Inflammatory macrophage treated with lipopolysaccharide for 4 hours (primary cell): ENCODE data around the gene MLYCD.

ENCODE experiments used
- DNase-seq: peaks from one replicate; pipeline ENCODE4 v3.0.0-alpha.2; 2020

MLYCD gene

DNA sequence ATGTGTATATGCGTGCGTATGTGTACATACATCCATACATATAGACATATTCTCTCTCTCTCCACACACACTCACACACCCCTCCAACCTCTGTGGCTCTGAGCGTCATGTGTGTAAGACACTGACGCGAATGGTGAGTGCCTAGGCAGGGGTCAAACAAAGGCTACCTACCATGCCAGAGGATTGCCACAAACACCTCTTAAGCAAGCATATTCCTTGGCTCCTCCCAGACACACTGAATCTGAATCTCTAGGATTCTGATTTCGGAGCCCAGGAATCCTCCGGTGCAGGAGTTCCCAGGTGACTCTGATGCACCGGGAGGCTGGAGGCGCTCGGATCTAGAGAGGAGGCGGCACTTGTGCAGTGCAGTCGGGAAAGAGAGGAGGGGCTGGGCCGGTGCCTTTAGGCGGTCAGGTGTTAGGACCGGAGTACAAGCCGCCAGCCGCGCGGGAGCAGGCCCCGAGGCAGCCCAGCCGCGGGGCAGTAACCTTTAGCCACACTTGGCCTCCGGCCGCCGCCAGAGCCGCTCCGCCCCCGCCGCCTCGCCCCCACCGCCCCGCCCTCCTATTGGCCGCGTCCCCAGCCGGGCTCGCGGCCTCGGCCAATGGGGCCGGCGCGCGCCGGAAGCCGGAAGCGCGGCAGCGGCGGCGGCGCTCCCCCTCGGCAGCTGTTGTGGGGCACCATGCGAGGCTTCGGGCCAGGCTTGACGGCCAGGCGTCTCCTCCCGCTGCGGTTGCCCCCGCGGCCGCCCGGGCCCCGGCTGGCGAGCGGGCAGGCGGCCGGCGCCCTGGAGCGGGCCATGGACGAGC, at the start of gene MLYCD:
Gene MLYCD (plus strand): TSS at position 653 of the 809 bp plus-strand sequence. CDS start 30 bp downstream, at position 683.
- DNase-seq, result peak; percentile 76

DNA sequence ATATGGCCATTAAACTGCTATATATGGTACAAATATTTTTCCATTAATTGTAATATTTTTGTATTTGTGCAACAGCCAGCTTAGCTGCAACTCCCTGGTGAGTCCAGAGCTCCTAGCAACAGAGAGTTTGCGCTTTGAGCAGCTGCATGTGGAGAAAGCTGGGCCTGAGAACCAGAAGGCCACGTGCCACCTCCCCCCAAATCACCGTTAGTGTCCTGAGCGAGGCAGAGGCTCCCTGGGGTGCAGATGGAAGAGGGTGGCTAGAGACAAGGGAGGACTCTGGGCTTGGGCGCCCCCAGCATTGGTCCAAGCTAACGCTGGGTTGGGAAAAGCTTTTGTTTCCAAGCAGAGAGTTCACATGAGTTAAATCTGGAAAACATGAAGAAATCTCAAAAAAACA, 49.5 kb upstream of the MLYCD start:
- no peak for DNase-seq

DNA sequence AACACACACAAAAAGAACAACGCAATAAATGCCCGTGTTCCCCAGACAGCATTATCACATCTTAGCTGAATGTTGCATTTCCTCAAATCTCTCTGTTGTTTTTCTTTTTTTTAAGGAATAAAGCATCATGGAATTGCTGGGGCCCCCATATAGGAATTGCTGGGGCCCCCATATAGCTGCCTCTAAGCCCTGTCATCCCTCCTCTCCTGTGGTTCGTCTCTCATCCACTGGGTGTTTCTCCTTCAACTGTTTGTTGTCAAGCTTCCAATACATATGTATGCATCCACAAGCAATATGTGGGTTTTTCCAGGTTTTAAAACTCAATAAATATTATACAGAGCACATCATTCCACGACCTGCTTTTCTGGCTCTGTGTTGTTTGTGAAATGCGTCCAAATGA, 48.0 kb upstream of the MLYCD start:
- no peak for DNase-seq

DNA sequence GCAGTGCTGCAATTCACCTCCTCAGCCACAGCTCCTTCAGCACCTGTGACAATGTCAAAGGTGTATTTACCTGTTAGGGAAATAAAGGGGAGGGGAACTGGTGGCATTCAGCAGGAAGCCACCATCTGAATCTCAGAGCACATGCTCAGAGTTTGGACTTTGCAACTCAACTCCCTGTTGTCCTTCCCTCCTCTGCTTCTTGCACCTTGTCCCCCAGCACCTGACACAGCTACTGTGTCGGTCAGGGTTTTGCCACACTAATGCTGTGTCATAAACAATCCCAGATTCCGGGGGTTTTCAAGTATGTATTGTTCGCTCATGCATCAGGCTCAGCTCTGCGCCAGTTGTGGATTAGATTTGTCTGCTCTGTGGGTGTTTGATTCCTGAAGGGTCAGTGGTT, 47.4 kb upstream of the MLYCD start:
- no peak for DNase-seq

DNA sequence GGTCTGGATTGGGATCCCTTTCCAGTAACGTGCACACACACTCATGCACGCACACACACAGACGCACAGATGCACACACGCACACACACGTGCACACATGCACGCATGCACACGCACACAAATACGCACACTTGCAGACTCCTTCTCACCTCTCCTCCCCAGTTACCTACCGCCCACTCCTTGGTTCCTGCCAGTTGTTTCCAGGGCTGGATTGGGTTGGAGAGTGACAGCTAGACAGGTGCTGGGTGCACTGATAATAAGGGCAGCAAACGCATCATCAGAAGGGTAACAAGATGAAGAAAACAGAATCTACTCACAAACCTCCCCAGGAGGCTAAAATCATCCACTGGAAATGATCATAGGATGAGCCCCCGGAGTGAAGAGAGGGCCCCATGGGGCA, 46.1 kb upstream of the MLYCD start:
- no peak for DNase-seq

DNA sequence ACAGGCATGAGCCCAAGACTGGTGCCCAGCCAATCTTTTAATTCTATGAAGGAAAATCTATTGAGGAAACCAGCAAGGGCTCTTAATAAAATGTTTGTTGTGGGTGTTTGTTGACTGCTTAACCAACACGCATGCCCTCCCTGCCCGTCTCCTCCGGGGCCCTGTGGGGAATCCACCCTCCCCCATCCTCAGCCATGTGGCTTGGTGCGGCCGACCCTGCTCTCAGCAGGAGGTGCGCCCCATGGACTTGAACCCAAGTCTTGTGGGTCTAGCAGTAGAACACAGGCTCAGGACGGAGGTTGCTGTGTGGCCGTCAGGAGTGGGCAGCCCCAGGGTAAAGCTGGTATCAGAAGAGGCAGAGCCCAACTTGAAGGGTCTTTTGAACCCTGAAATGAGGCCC, 45.1 kb upstream of the MLYCD start:
- no peak for DNase-seq

DNA sequence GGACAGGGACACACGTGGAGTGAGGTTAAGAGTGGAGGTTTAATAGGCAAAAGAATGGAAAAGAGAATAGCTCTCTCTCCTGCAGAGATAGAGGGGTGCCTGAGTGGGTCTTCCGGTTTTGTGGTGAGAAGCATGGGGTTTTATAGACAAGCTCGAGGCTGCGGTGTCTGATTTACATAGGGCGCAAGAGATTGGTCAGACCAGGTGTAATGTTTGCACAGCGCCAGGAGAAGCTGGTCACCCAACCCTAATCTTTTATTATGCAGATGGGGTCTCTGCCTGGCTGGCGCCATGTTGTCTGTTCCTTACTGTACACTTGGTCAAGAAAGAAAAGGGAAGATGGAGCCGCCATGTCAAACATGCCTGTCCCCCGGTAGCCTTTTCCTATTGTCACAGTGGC, 44.5 kb upstream of the MLYCD start:
- no peak for DNase-seq

DNA sequence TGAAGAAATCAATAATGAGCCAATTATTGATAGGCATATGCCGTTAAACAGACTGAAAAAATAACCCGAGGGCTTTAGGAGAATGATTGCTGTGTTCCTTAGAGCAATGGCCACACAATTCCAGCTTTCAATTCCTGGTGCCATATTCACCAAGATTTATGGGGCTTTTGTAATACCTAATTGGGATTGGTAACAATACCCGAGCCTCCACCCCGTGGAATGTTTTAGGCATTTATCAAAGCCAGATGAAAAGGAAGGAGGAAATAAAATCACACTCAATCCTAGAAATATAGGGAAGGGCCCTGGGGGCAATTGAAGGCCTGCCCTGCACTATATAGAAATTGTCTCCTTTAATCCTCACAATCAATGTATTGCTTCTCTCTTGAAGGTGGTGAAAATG, 42.1 kb upstream of the MLYCD start:
- no peak for DNase-seq

DNA sequence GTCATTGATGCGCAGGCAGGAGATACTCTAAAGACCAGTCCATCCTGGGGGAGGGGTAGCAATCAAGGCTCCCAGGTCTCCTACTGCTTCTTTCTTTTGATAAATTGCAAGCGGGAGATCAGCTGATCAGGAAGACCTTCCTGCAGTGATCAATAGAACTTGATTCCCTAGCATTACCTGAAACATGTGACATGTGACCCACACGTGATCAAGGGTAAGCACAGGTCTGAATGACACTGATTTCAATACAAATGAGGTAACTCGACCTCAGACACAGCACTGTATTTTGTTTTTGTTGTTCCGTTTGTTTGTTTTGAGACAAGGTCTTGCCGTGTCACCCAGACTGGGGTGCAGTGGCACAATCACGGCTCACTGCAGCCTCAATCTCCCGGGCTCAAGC, 39.6 kb upstream of the MLYCD start:
- DNase-seq, result no peak

DNA sequence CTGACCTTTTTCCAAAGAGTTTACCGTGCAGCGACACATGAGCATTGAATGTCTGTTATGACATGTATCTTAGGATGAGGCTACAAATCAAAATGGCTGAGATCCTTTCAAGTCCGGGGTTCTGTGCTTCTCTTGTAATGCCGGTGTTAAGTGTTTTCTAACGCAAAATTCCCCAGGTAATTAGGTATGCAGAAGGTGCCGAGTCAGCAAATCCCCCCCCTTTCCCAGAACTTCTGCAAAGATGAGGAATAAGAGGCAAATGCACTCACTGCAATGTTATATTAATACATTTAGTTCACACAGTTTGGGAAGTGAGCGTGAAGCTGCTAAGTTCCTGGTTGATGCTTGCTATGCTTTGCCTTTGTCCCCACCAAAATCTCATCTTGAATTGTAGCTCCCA, 36.3 kb upstream of the MLYCD start:
- no peak for DNase-seq

DNA sequence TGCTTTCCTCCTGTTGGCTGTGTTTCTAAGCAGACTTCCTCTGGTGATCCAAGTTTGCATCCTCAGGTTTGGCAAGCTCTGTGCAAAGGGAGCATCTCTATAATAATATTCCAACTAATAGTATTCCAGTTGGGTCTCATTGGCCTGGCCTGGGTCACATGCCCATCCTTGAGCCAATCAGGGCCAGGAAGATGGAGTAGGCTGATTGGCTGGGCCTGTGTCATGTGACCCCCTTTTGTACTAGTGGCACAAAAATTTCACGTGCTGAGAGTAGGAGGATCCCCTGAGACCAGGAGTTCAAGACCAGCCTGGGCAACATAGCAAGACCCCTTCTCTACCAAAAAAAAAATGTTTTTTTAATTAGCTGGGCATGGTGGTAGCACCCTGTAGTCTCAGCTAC, 35.2 kb upstream of the MLYCD start:
- no peak for DNase-seq

DNA sequence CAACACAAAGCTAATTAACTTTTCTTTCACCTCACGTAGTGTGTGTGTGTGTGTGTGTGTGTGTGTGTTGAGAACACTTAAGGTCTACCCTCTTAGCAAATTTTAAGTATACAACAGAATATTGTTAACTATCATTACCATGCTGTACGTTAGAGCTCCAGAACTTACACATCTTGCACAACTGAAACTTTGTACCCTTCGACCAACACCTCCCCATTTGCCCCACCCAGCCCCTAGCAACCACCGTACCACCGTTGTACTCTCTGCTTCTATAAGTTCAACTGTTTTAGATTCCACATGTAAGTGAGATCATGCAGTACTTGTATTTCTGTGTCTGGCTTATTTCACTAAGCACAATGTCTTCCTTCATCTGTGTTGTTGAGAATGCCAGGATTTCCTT, 28.1 kb upstream of the MLYCD start:
- DNase-seq, result no peak

DNA sequence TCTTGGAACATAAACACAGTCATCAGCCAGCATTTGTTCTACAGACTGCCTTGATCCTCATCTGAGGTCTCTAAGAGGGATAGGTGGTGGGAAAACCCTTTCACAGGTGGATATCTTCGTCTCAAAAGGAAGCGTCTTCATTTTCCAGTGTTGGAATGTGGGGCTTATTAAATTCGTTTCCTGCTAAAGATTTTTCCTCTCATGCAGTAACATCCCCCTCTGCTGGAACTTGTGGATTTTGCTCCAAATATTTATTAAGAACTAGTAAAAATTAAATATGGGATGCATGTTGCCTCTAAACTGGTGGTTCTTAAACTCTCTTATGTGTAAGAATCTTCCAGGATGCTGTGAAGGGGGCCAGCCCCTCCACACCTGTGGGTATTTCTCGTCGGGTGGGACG, 20.1 kb upstream of the MLYCD start:
- peak; percentile 46 for DNase-seq

DNA sequence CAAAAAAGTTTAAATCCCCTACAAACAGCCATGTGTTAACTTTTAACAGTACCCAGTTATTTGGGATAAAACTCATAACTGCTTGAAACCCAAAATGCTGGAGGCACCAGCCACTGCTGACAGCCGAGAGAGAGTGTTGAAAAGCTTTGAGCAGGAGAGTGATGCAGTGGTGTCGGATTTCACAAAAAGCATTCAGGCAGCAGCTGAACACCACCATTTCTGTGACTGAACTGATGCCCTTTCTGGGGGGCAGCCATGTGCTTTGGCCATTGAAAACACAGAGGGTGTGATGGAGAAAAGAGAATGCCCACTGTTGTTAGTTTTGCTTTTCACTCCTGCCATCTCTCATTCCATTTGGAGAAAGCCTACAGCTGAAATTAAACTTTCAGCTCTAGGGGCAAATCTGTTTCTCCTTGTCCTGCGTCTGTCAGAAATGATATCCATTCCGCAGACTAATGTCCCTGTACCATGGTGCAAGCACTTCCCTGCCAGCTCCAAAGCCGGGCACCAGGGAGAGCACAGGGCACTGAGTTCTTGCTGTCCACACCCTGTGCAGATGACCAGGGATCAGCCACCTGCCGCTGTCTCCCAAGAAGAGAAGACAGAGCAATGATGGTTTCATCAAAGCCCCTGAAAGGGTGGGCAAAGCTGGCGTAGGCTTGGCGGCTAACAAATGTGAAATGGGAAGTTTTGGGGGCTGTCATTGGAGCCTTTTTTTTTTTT, 16.6 kb upstream of the MLYCD start:
- no peak for DNase-seq

DNA sequence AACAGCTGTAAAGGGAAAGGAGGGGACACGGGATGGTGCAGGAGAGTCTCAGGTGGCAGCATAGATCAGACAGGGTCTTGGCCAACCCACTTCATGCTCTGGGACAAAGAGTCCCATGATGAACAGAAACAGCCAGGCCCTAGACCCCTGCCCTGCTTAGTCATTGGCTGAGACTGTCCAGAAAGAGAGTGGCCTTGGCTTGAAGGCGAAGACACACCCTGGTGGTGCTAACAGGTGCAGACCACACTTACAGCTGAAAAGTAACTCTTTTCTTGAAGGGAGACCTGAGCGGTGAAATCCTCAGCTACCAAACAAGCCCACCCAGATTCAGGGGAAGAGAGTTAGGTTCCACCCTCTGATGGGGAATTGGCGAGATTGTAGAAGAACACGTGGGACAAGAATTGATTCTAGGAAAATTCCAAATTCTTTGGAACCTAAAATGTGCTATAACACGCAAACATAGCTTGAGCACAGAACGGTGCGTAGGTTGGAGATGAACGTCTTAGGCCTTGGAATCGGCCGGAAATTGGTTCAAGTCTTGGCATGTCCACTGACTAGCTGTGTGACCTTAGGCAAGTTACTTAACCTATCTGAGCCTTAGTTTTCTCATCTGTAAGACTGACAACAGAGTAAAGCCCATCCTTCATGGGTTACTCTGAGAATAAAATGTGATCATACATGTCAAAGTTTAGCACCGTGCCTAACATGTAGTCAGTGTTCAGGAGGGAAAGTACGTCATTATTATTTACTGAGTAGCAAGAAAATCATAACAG, 12.5 kb upstream of the MLYCD start:
- DNase-seq, result no peak

DNA sequence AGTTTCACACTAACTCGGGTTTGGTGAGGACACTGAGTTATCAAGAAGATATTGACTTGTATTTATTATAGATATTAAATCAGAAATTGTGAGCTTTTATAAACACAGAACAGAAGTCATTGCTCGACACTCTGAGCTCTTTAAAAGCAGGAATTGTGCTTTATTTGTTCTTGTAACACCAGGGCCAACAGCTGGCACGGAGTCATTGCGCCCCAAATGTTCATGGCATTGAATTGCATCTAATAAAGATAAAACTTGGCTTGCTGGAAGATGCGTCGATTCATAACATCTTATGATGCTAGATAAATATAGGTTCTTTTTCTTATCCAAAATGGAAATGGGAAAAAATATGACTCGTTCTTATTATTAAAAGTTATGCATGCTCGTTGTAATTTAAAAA, 11.8 kb upstream of the MLYCD start:
- no peak for DNase-seq

DNA sequence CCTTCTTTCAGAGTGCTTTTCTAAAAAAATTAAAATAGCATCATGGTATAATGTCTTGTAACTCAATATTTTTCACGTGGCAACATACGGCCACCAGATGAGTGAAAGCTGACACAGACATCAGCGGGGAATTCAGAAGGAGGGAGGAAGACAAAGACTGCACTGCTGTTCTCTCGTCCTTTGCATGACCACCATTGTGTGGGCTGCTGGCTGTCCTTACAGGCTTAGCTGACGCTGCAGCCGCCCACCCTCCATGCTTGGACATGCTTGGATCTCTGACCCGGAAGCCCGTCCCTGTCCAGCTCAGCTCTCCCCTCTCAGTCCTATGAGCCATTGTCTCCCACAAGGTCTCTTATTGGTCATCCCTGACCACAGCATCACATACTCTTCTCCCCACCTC, 11.4 kb upstream of the MLYCD start:
- no peak for DNase-seq

DNA sequence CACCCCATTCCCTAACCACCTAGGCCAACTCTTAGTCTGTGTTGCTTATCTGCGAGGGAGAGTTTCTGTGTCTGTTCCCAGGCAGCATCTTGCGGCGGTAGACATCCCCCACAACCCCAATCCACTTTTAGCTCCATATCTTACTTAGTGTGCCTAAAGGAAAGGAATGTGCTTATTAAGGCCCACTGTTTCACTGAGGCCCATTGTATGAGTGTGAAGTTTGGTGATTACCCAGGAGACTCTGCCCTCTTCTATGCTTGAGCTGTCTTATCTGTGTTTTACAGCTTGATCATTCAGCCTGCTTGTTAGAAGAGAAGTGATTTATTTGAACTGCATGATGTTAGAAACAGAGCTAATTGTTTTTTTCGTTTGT, 10.3 kb upstream of the MLYCD start:
- no peak for DNase-seq

DNA sequence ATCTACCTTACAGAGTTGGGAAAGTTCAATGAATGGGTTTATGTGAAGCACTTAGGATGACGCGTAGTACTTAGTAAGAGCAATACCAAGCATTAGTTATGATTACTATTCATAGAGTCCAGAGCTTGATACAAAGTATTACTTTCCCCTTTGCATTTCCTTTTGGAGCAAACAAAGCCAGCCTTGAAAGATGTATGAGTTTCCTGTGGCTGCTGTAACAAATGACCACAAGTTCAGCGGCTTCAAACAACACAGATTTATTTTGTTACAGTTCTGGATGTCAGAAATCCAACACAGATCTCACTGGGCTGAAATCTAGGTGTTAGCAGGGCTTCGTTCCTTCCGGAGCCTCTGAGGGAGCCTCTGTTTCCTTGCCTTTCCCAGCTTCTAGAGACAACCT, 8.6 kb upstream of the MLYCD start:
- no peak for DNase-seq

DNA sequence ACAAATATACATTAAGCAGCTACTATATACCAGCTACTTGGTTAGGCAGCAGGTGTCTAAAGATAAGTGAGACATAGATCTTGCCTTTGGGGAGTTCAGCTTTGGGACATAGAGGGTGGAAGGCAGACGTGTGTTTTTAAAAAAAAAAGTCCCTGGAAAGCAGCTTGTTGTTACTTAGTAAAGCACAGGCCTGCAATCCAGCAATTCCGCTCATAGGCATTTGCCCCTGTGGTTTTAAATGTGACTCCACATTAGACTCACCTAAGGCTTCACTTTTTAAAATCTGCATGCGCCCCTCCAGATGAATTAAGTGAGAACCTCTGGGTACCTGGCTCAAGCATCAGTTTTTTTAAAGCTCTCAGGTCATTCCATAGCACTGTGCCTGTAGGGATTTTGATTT, 7.2 kb upstream of the MLYCD start:
- DNase-seq, result no peak

DNA sequence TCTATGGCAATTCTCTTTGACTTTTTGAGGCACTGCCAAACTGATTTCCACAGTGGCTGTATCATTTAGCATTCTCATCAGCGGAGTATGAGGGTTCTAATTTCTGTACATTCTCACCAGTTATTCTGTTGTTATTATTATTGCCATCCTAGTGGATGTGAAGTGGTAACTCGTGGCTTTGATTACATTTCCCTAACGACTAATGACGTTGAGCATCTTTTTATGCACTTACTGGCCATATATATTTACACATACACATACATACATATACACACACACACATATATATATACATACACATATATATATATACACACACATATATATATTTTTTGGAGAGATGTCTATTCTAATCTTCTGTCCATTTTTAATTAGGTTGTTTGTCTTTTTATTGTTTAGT, 3.7 kb upstream of the MLYCD start:
- no peak for DNase-seq

DNA sequence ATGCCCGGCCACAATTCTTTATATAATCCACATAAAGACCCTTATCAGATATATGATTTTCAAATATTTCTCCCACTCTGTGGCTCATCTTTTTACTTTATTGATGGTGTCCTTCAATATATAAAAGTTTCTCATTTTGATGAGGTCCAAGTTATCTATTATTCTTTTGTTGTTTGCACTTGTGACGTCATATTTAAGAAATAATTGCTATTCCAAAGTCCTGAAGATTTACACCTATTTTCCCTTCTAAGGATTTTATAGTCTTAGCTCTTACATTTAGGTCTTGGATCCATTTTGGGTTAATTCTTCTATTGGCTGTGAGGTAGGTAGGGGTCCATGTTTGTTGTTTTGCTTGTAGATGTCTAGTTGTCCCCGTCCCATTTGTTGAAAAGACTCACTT, 3.0 kb upstream of the MLYCD start:
- DNase-seq, result no peak

DNA sequence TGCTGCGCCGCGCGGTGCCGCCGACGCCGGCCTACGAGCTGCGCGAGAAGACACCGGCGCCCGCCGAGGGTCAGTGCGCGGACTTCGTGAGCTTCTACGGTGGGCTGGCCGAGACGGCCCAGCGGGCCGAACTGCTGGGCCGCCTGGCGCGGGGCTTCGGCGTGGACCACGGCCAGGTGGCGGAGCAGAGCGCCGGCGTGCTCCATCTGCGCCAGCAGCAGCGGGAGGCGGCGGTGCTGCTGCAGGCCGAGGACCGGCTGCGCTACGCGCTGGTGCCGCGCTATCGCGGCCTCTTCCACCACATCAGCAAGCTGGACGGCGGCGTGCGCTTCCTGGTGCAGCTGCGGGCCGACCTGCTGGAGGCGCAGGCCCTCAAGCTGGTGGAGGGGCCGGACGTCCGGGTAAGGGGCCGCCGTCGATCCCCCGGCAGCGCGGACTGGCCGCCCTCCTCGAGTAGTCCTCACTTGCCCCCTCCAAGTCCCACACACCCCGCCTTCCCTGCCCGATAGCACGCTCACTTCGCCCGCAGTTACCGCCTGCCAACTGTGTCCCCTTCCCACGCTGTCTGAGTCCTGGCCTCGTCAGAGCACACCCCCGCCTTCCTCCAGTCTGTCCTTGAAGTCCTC, 470 bp downstream of the MLYCD start:
- DNase-seq, result peak; percentile 55

DNA sequence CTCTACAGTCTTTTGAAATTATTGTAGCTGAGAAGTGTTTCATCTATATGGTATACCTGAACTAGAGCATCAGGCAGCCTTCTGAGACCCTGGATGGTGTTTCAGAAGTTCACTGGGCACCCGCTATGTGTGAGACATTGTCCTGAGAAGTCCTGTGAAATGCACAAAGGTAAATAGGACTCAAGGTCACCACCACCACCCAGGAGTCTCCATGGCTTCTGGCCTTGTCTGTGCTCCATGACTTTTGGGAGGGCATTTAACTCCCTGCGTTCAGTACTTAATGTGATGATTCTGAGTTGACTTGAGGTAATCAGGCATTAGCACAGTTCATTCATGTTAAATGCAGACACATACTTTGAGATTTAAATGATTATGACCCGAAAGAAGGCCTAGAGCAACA, 1.1 kb downstream of the MLYCD start:
- DNase-seq, result no peak
